Mucosa of rectum (tissue), 2 donors: ENCODE results near the gene LDLRAD3.

ENCODE experiments used
- H3K27ac ChIP-seq, 2 donors: one replicate each; pipeline ENCODE4 v1.7.0; 2013; ENCODE audit warnings: inconsistent platforms in 2 of 2, low read depth in 2 of 2, low read length in 2 of 2
- H3K27me3 ChIP-seq, 2 donors: one replicate each; pipeline ENCODE4 v1.7.0; 2013; ENCODE audit warnings: low read length in 2 of 2; ENCODE audit not compliant: control insufficient read depth in 2 of 2, insufficient read depth in 2 of 2
- H3K36me3 ChIP-seq, 2 donors: one replicate each; pipeline ENCODE4 v1.7.0; 2013; ENCODE audit warnings: low read length in 2 of 2; ENCODE audit not compliant: control insufficient read depth in 2 of 2, insufficient read depth in 2 of 2
- H3K4me1 ChIP-seq, 2 donors: one replicate each; pipeline ENCODE4 v1.7.0; 2013; ENCODE audit warnings: low read length in 2 of 2, mild to moderate bottlenecking in 1 of 2; ENCODE audit not compliant: control insufficient read depth in 2 of 2, insufficient read depth in 2 of 2
- H3K4me3 ChIP-seq, 2 donors: one replicate each; pipeline ENCODE4 v1.7.0; 2013; ENCODE audit warnings: low read length in 2 of 2
- H3K9ac ChIP-seq, 2 donors: one replicate each; pipeline ENCODE4 v1.7.0; 2013; ENCODE audit warnings: low read length in 2 of 2, low read depth in 1 of 2, mild to moderate bottlenecking in 1 of 2
- H3K9me3 ChIP-seq, 2 donors: one replicate each; pipeline ENCODE4 v1.7.0; 2013; ENCODE audit warnings: low read length in 2 of 2; ENCODE audit not compliant: control insufficient read depth in 2 of 2
- donor health status: healthy.
- donor health status: Normal muscosa, but diverticular disease.

Gene LDLRAD3

GRCh38 chr11:36249246-36249645 lies 305.4 kb downstream of the LDLRAD3 start:
- no peak overlapping the region for H3K27ac ChIP-seq

DNA sequence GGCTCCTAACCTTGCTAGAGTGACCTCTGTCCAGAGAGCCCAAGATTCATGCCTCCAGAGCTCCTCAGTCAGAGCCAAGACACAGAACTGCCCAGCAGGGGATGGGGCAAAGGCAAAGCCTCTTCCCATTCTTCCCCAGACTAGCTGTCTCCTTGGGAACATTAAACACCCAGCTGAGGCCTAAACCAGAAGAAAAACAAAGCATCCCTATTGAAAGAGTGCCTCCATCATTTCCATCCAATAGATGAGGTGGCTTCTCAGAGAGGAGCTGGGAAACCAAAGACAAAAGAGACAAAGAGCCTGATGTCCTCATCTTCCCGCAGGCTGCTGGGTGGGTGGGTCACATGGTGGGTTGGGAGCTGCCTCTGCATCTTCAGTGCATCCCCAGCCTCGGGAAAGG lies 308.0 kb downstream of the LDLRAD3 start:
- H3K27ac ChIP-seq: no peak overlapping the region
- no peaks in the 10 kb centered on the region for H3K36me3 ChIP-seq
- H3K9ac ChIP-seq: no peak overlapping the region
- no peak overlapping the region for H3K4me3 ChIP-seq
- H3K4me1 ChIP-seq: no peaks in the 10 kb centered on the region
- no peaks in the 10 kb centered on the region for H3K9me3 ChIP-seq
- peaks cover 3 to 4% of the 10 kb centered on the region in 2 donors for H3K27me3 ChIP-seq

More at GRCh38 chr11:36249246-36249645, 305.4 kb downstream of the LDLRAD3 start:
- Histone ChIP-seq H3K4me3 (no peak overlapping the region), H3K4me1 (no peaks in the 10 kb centered on the region), H3K27me3 (peaks cover 3 to 4% of the 10 kb centered on the region in 2 donors), H3K9ac (no peak overlapping the region), H3K36me3 (no peaks in the 10 kb centered on the region), H3K9me3 (no peaks in the 10 kb centered on the region)

- H3K36me3 ChIP-seq: no peaks in the 10 kb centered on the region
- peaks cover 3 to 6% of the 10 kb centered on the region in 2 donors for H3K27me3 ChIP-seq
- H3K9me3 ChIP-seq: no peaks in the 10 kb centered on the region
- no peak overlapping the region for H3K27ac ChIP-seq
- no peak overlapping the region for H3K9ac ChIP-seq
- H3K4me1 ChIP-seq: no peaks in the 10 kb centered on the region
- H3K4me3 ChIP-seq: no peak overlapping the region
Measured at GRCh38 chr11:36253238-36253637, 309.4 kb downstream of the LDLRAD3 start.

DNA sequence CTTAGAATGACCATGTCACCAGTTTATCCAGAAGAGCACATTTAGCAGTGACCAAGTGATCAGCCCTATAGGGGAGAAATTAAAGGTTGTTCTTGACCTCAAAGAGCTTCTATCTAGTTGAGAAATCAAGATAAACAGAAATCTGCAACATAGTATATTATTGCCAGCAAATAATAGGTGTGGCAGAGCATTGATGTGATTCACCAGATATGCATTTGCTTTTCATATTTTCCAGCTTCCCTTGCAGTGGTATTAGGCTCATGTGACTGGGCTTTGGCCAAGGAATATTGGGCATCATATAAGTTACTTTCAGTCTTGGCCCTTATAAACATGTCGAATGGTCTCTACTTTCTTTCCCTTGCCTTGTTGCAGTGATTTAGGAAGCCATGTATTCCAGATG lies 310.9 kb downstream of the LDLRAD3 start:
- Histone ChIP-seq H3K27ac (no peak overlapping the region), H3K9me3 (no peaks in the 10 kb centered on the region), H3K36me3 (no peaks in the 10 kb centered on the region), H3K4me1 (no peaks in the 10 kb centered on the region), H3K4me3 (no peak overlapping the region), H3K9ac (no peak overlapping the region), H3K27me3 (peaks cover 3 to 10% of the 10 kb centered on the region in 2 donors)

- Histone ChIP-seq H3K36me3 (no peaks in the 10 kb centered on the region), H3K4me1 (no peaks in the 10 kb centered on the region), H3K4me3 (no peak overlapping the region), H3K27me3 (peaks cover 0 to 6% of the 10 kb centered on the region in 2 donors), H3K9me3 (no peaks in the 10 kb centered on the region), H3K27ac (no peak overlapping the region), H3K9ac (no peak overlapping the region)
Measured at GRCh38 chr11:36257351-36257750, 313.5 kb downstream of the LDLRAD3 start.

- H3K4me3 ChIP-seq: no peak overlapping the region
- H3K27me3 ChIP-seq: peaks cover 0 to 6% of the 10 kb centered on the region in 2 donors
- H3K9ac ChIP-seq: no peak overlapping the region
- no peaks in the 10 kb centered on the region for H3K4me1 ChIP-seq
- no peaks in the 10 kb centered on the region for H3K9me3 ChIP-seq
- no peak overlapping the region for H3K27ac ChIP-seq
- no peaks in the 10 kb centered on the region for H3K36me3 ChIP-seq
Measured at GRCh38 chr11:36258730-36259360, 315.0 kb downstream of the LDLRAD3 start.

DNA sequence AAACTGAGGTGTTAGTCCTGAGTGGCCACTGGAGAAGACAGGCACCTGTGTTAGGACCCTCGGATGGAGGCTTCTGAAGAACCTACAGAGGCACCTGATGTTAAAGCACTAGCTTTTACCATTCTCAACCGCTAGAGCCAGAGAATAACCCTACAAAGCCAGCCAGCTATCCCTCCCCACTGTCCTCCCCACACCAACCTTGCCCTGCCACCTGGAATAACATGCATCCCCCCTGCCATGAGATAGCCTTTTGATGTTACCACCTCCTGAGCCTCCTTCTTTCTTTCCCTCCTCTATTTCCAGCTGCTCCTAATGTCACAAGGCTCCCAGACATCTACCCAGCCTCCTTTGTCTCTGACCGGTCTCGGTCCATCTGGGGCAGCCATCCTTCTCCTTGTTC lies 317.2 kb downstream of the LDLRAD3 start:
- Histone ChIP-seq H3K4me1 (no peaks in the 10 kb centered on the region), H3K4me3 (no peak overlapping the region), H3K9ac (no peak overlapping the region), H3K27ac (no peak overlapping the region), H3K36me3 (no peaks in the 10 kb centered on the region), H3K27me3 (peaks cover 0 to 6% of the 10 kb centered on the region in 2 donors), H3K9me3 (no peaks in the 10 kb centered on the region)

DNA sequence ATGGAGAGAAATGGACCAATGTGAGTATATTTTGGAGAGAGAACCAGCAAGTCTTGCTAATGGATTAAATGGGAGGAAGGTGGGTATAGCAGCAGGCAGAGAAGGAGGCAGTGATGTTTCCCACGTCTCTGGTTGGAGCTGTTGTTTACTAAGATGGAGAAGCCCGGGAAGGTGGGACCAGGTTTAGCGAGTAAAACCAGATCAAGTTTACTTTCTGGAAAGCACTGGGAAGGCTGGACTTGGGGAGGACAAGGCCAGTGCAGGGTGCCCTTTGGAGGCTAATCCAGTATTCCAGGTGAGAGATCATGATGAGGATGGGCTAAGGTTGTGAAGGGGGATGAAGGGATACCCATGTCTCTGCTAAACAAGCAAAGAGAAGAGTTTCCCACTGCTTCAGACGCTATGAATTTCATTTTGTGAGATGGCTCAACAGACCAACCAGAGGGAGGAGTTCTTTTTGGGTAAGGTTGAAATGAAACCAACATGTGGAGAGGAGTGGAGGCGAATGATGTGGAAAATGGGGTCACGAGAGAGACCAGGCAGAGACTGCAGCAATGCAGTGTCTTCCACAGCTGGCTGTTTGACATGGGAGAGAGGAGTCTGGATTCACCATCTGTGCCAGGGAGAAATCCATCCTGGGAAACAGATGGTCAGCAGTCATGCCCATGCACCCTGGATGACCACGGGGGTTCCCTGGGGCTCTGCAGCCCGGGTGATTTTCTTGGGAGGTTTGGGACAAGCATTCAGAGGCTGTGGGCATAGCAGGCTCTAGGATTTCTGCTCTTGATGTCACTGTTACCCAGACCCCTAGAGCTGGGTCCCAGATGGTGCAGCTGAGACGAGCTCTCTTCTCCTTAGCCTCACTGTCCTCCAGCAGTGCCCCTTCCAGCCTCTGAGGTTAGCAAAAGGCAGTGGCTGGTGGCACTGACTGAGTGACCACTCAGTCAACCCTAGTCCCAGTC lies 320.4 kb downstream of the LDLRAD3 start:
- H3K9me3 ChIP-seq: no peaks in the 10 kb centered on the region
- no peaks in the 10 kb centered on the region for H3K36me3 ChIP-seq
- H3K4me3 ChIP-seq: no peak overlapping the region
- H3K9ac ChIP-seq: no peak overlapping the region
- H3K27me3 ChIP-seq: no peaks in the 10 kb centered on the region
- no peak overlapping the region for H3K27ac ChIP-seq
- H3K4me1 ChIP-seq: no peaks in the 10 kb centered on the region

GRCh38 chr11:36264973-36265344 lies 321.1 kb downstream of the LDLRAD3 start:
- no peak overlapping the region for H3K9ac ChIP-seq

More at GRCh38 chr11:36264973-36265344, 321.1 kb downstream of the LDLRAD3 start:
- Histone ChIP-seq H3K27me3 (no peaks in the 10 kb centered on the region), H3K4me3 (no peak overlapping the region), H3K4me1 (no peaks in the 10 kb centered on the region), H3K27ac (no peak overlapping the region), H3K9me3 (no peaks in the 10 kb centered on the region), H3K36me3 (no peaks in the 10 kb centered on the region)
